ENCODE results near the gene TRAPPC3. TPM values are rescaled to one million over a fixed set of nuclear protein-coding genes. Genes with fewer than 3 reads are reported as not detected.

The TRAPPC3 gene
- total RNA-seq, 2 donors from 2014 or later, result 45.7 to 71.5 TPM

DNA sequence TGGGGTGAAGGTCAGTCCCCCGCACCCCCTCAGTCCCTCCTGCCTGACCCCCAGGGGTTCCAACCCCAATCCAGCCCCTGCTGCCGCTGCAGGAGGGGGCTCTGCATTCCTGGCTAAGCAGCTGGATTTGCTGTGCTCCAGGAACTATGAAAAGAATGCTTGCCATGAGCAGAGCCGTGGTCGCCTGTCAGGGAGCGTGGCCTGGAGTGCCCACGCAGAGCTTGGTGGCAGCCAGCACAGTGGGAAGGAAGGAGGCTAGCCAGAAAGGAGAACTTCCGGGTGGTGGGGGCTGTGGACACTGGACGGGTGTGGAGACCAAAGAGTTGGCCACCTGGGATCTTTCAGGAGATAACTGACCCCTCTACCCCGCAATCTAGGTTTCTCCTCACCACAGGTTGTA, 29.8 kb downstream of the TRAPPC3 start:
- no peak for DNase-seq

DNA sequence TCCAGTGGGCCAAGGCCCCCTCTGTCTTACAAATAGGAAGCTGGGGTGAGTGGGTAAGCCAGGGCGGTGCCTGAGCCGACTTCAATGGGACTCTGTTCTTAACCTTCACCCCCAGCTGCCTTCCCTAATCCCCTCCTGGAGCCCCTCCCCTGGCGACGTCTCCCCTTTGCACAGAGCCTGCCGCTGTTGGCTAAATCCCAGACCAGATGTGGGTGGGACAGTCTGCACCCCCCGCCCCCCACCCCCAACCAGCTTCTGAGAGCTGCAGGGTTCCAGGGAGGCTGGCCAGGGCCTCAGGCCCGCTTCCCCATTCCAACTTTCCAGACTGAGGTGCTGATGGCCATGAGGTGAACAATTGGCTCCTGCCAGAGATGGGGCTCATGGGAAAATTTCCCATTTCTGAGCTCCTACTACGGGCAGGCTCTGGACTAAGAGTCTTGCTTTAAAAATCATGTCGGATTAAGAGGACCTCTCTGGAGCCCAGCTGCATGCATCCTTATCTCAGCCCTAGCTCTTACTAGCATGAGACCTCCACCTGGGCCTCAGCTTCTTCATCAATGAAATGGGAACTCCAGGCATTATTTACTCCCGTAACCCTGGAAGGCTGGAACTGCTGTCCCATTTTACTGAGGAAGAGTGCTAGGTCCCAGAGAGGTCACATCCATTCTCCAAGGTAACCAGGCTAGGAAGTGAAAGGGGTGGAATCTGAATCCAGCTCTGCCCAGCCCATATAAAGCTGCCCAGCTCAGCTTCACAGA, 30.7 kb downstream of the TRAPPC3 start:
- H3K27me3 ChIP-seq, result no peaks in the 10 kb centered on the region
- TF ChIP-seq, protein P1, sequence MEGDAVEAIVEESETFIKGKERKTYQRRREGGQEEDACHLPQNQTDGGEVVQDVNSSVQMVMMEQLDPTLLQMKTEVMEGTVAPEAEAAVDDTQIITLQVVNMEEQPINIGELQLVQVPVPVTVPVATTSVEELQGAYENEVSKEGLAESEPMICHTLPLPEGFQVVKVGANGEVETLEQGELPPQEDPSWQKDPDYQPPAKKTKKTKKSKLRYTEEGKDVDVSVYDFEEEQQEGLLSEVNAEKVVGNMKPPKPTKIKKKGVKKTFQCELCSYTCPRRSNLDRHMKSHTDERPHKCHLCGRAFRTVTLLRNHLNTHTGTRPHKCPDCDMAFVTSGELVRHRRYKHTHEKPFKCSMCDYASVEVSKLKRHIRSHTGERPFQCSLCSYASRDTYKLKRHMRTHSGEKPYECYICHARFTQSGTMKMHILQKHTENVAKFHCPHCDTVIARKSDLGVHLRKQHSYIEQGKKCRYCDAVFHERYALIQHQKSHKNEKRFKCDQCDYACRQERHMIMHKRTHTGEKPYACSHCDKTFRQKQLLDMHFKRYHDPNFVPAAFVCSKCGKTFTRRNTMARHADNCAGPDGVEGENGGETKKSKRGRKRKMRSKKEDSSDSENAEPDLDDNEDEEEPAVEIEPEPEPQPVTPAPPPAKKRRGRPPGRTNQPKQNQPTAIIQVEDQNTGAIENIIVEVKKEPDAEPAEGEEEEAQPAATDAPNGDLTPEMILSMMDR (IDR thresholded peaks at IDR 0.05), result no peak
- no peak for TF ChIP-seq POLR2A (IDR thresholded peaks at IDR 0.05)
- intact Hi-C loops (cut with DNase I), result no loop called here
- WGBS, 2 donors, result 58 to 62% methylated on average over 3 to 10 of the region's 10 CpGs
- DNase-seq (no peak), ATAC-seq (no peak)
- no peaks in the 10 kb centered on the region for H3K9me3 ChIP-seq
- no peaks in the 10 kb centered on the region for H3K4me1 ChIP-seq
- no peak overlapping the region for H3K27ac ChIP-seq
- H3K36me3 ChIP-seq (replicated peaks in 1 of 2; ENCODE audit: insufficient read depth in 1 of 2, low read depth in 2 of 2), result no peaks in the 10 kb centered on the region
- H3K4me3 ChIP-seq, result no peak overlapping the region

More for the DNA sequence above, 29.8 kb downstream of the TRAPPC3 start:
- H3K9me3 ChIP-seq, result no peaks in the 10 kb centered on the region
- WGBS, 2 donors, result 49% methylated on average over 9 of the region's 9 CpGs; no CpG with 5 or more reads in 1 of the 2 donors
- H3K4me1 ChIP-seq, result no peaks in the 10 kb centered on the region
- H3K27me3 ChIP-seq, result no peaks in the 10 kb centered on the region
- intact Hi-C loops (cut with DNase I), result no loop called here
- H3K36me3 ChIP-seq (replicated peaks in 1 of 2; ENCODE audit: insufficient read depth in 1 of 2, low read depth in 2 of 2), result no peaks in the 10 kb centered on the region
- TF ChIP-seq, protein P1 (IDR thresholded peaks at IDR 0.05), result no peak
- no peak for TF ChIP-seq POLR2A (IDR thresholded peaks at IDR 0.05)
- no peak overlapping the region for H3K4me3 ChIP-seq
- ATAC-seq, result no peak
- H3K27ac ChIP-seq, result no peak overlapping the region

DNA sequence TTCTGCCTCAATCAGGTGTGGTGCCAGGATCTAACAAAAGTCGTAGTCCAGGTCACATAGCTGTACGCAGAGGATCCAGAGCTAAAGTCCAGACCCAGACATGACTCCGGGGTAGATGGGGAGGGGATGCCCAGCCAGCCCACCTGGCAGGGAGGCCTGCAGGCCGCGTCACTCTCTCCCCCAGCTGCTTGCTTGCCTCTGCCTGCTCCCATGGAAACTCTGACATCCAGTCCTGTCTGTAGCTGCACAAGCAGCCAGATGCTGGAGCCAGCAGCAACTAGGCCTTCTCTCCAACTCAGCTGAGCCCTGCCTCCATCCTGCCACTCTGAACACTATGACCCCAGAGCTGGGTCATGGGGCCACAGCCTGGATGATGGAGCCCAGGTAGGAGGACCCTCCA, 32.4 kb downstream of the TRAPPC3 start:
- H3K9me3 ChIP-seq, result no peaks in the 10 kb centered on the region
- no peak overlapping the region for H3K4me3 ChIP-seq
- DNase-seq (no peak), ATAC-seq (no peak)
- TF ChIP-seq, protein P1 (IDR thresholded peaks at IDR 0.05), result no peak
- no peaks in the 10 kb centered on the region for H3K36me3 ChIP-seq (replicated peaks in 1 of 2; ENCODE audit: insufficient read depth in 1 of 2, low read depth in 2 of 2)
- no peak overlapping the region for H3K27ac ChIP-seq
- intact Hi-C loops (cut with DNase I), result no loop called here
- no peaks in the 10 kb centered on the region for H3K4me1 ChIP-seq
- WGBS, 2 donors, result 75 to 86% methylated on average over 2 to 5 of the region's 5 CpGs
- no peaks in the 10 kb centered on the region for H3K27me3 ChIP-seq

- no peak for ATAC-seq
- H3K27ac ChIP-seq, result no peak overlapping the region
Measured at GRCh38 chr1:36115931-36116330, 33.4 kb downstream of the TRAPPC3 start.

More at GRCh38 chr1:36115931-36116330, 33.4 kb downstream of the TRAPPC3 start:
- no peaks in the 10 kb centered on the region for H3K9me3 ChIP-seq
- WGBS, 2 donors, result 54 to 64% methylated on average over 5 of the region's 5 CpGs
- intact Hi-C loops (cut with DNase I), result no loop called here
- no peaks in the 10 kb centered on the region for H3K36me3 ChIP-seq (replicated peaks in 1 of 2; ENCODE audit: insufficient read depth in 1 of 2, low read depth in 2 of 2)
- TF ChIP-seq, protein P1 (IDR thresholded peaks at IDR 0.05), result no peak
- no peak for TF ChIP-seq POLR2A (IDR thresholded peaks at IDR 0.05)
- H3K27me3 ChIP-seq, result no peaks in the 10 kb centered on the region
- no peak for DNase-seq
- no peak overlapping the region for H3K4me3 ChIP-seq
- H3K4me1 ChIP-seq, result no peaks in the 10 kb centered on the region

Measured in body of pancreas (tissue), 4 donors.